H9 (cell line): ENCODE results near the gene RBL2. TPM values are rescaled to one million over a fixed set of nuclear protein-coding genes. Genes with fewer than 3 reads are reported as not detected.
"Not testable (repeated sequence)": the region's sequence is repeated elsewhere in the genome, so short reads cannot be mapped to it uniquely, and the experiment has no call there.

Experiments
- DNase-seq: peaks from one replicate; pipeline ENCODE4 v3.0.0-alpha.2; 2017
- H2AFZ ChIP-seq: one replicate; pipeline ENCODE4 v1.6.1; 2013; ENCODE audit warnings: mild to moderate bottlenecking, low read length, control low read depth, moderate library complexity
- H2AK5ac ChIP-seq: 2 replicates; pipeline ENCODE4 v1.6.1; 2013; ENCODE audit warnings: low read length, control low read depth, mixed read lengths; ENCODE audit not compliant: insufficient read length
- H2BK120ac ChIP-seq: one replicate; pipeline ENCODE4 v1.6.1; 2013; ENCODE audit warnings: low read depth, mild to moderate bottlenecking, low read length, control low read depth, inconsistent platforms; ENCODE audit not compliant: poor library complexity, severe bottlenecking
- H2BK12ac ChIP-seq: 2 replicates; pipeline ENCODE4 v1.6.1; 2013; ENCODE audit warnings: low read length, control low read depth, mixed read lengths, low read depth; ENCODE audit not compliant: insufficient read length
- H2BK15ac ChIP-seq: 2 replicates; pipeline ENCODE4 v1.6.1; 2013; ENCODE audit warnings: low read depth, low read length, control low read depth
- H2BK20ac ChIP-seq: one replicate; pipeline ENCODE4 v1.6.1; 2013; ENCODE audit warnings: low read depth, mild to moderate bottlenecking, low read length, control low read depth, inconsistent platforms; ENCODE audit not compliant: poor library complexity, severe bottlenecking
- H2BK5ac ChIP-seq: 2 replicates; pipeline ENCODE4 v1.6.1; 2013; ENCODE audit warnings: low read length, control low read depth, mixed read lengths; ENCODE audit not compliant: insufficient read length
- H3K14ac ChIP-seq: 2 replicates; pipeline ENCODE4 v1.6.1; 2013; ENCODE audit warnings: low read length, control low read depth; ENCODE audit not compliant: insufficient read depth
- H3K18ac ChIP-seq: 2 replicates; pipeline ENCODE4 v1.6.1; 2013; ENCODE audit warnings: low read depth, mild to moderate bottlenecking, mixed read lengths, low read length, control low read depth; ENCODE audit not compliant: insufficient read length
- H3K23ac ChIP-seq: 2 replicates; pipeline ENCODE4 v1.6.1; 2013; ENCODE audit warnings: low read length, control low read depth, mixed read lengths, low read depth; ENCODE audit not compliant: insufficient read length
- H3K23me2 ChIP-seq: 2 replicates; pipeline ENCODE4 v1.6.1; 2013; ENCODE audit warnings: low read depth, mild to moderate bottlenecking, mixed read lengths, low read length, control low read depth; ENCODE audit not compliant: insufficient read length, poor library complexity, severe bottlenecking
- H3K27ac ChIP-seq: 2 replicates; pipeline ENCODE4 v1.5.1; 2013; ENCODE audit warnings: low read length, control low read depth, mixed read lengths, low read depth; ENCODE audit not compliant: insufficient read length
- H3K27me3 ChIP-seq: 2 replicates; pipeline ENCODE4 v1.6.1; 2013; ENCODE audit warnings: low read length, control low read depth, inconsistent platforms; ENCODE audit not compliant: insufficient read depth
- H3K4ac ChIP-seq: 2 replicates; pipeline ENCODE4 v1.6.1; 2013; ENCODE audit warnings: low read depth, mild to moderate bottlenecking, control low read depth, inconsistent platforms, low read length, moderate library complexity
- H3K4me1 ChIP-seq: 2 replicates; pipeline ENCODE4 v1.6.1; 2013; ENCODE audit warnings: low read length, control low read depth, inconsistent platforms; ENCODE audit not compliant: insufficient read depth
- H3K4me2 ChIP-seq: 2 replicates; pipeline ENCODE4 v1.6.1; 2013; ENCODE audit warnings: low read length, control low read depth, mixed read lengths; ENCODE audit not compliant: insufficient read length, insufficient read depth
- H3K56ac ChIP-seq: 2 replicates; pipeline ENCODE4 v1.6.1; 2013; ENCODE audit warnings: low read depth, mild to moderate bottlenecking, mixed read lengths, low read length, control low read depth; ENCODE audit not compliant: insufficient read length
- H3K79me1 ChIP-seq: 2 replicates; pipeline ENCODE4 v1.6.1; 2013; ENCODE audit warnings: low read depth, mild to moderate bottlenecking, moderate library complexity, low read length, control low read depth, inconsistent platforms; ENCODE audit not compliant: insufficient read depth, poor library complexity, severe bottlenecking
- H3K79me2 ChIP-seq: 2 replicates; pipeline ENCODE4 v1.6.1; 2013; ENCODE audit warnings: low read length, control low read depth, inconsistent platforms; ENCODE audit not compliant: insufficient read depth
- H3K9ac ChIP-seq: 2 replicates; pipeline ENCODE4 v1.6.1; 2013; ENCODE audit warnings: low read length, control low read depth, mixed read lengths; ENCODE audit not compliant: insufficient read length; ENCODE audit errors: extremely low read depth
- H3K9me3 ChIP-seq: one replicate; pipeline ENCODE4 v1.6.1; 2013; ENCODE audit warnings: low read depth, low read length, inconsistent platforms; ENCODE audit not compliant: control insufficient read depth
- H3T11ph ChIP-seq: one replicate; pipeline ENCODE4 v1.6.1; 2013; ENCODE audit warnings: mild to moderate bottlenecking, low read length, control low read depth, inconsistent platforms
- H4K20me1 ChIP-seq: one replicate; pipeline ENCODE4 v1.6.1; 2013; ENCODE audit not compliant: control insufficient read depth, insufficient read length, insufficient read depth
- H4K5ac ChIP-seq: 2 replicates; pipeline ENCODE4 v1.6.1; 2013; ENCODE audit warnings: low read depth, mild to moderate bottlenecking, mixed read lengths, low read length, control low read depth; ENCODE audit not compliant: insufficient read length
- H4K8ac ChIP-seq: replicated peaks from 2 replicates; pipeline ENCODE4 v1.6.1; 2013; ENCODE audit warnings: low read length, control low read depth, mixed read lengths, low read depth; ENCODE audit not compliant: insufficient read length
- H4K91ac ChIP-seq: 2 replicates; pipeline ENCODE4 v1.6.1; 2013; ENCODE audit warnings: low read depth, mild to moderate bottlenecking, moderate library complexity, mixed read lengths, low read length, control low read depth; ENCODE audit not compliant: insufficient read length
- H3K27ac Mint-ChIP-seq, 3 experiments: 2 replicates in 2 of 3; 3 replicates in 1 of 3; pipeline ENCODE4 v1.8.0; 2020 to 2021; ENCODE audit warnings: mixed read lengths in 3 of 3, mild to moderate bottlenecking in 1 of 3, moderate library complexity in 1 of 3
- H3K27me3 Mint-ChIP-seq: 2 replicates; pipeline ENCODE4 v1.8.0; 2021; ENCODE audit warnings: low read depth, mild to moderate bottlenecking, moderate library complexity, mixed read lengths
- H3K36me3 Mint-ChIP-seq, 3 experiments: 2 replicates in 2 of 3; 3 replicates in 1 of 3; pipeline ENCODE4 v1.8.0; 2020 to 2021; ENCODE audit warnings: low read depth in 3 of 3, mixed read lengths in 3 of 3; ENCODE audit not compliant: insufficient read depth in 1 of 3
- H3K4me1 Mint-ChIP-seq, 2 experiments: 2 replicates each; pipeline ENCODE4 v1.8.0; 2020; ENCODE audit warnings: mixed read lengths in 2 of 2
- H3K4me3 Mint-ChIP-seq, 2 experiments: 2 replicates in 1 of 2; 3 replicates in 1 of 2; pipeline ENCODE4 v1.8.0; 2020 to 2021; ENCODE audit warnings: mild to moderate bottlenecking in 2 of 2, mixed read lengths in 2 of 2, moderate library complexity in 1 of 2
- H3K9me3 Mint-ChIP-seq, 2 experiments: 2 replicates in 1 of 2; 3 replicates in 1 of 2; pipeline ENCODE4 v1.8.0; 2020; ENCODE audit warnings: mild to moderate bottlenecking in 2 of 2, mixed read lengths in 2 of 2, moderate library complexity in 1 of 2
- WGBS: extraction: QIAGEN DNeasy Blood & Tissue Kit; methylation state at CpG from one replicate; pipeline ENCODE4 v1.1.7; 2013; ENCODE audit warnings: missing lambda C conversion rate, low lambda C conversion rate, mixed read lengths; ENCODE audit not compliant: insufficient read length; ENCODE audit errors: extremely low coverage; 5-methylcytosine and 5-hydroxymethylcytosine counted together
- total RNA-seq: library from RNA; stranded (reverse); gene quantifications from 2 replicates; pipeline ENCODE4 v1.2.1, GENCODE V29; 2021
- TF ChIP-seq, protein P1 (sequence below): fragments of 200-600 bp; sonication (generic); conservative IDR thresholded peaks from 3 replicates; pipeline ENCODE4 v1.8.0; 2021; ENCODE audit warnings: antibody characterized with exemption, mild to moderate bottlenecking

The RBL2 gene
- total RNA-seq, 1 experiment from 2014 or later = 17.3 TPM

DNA sequence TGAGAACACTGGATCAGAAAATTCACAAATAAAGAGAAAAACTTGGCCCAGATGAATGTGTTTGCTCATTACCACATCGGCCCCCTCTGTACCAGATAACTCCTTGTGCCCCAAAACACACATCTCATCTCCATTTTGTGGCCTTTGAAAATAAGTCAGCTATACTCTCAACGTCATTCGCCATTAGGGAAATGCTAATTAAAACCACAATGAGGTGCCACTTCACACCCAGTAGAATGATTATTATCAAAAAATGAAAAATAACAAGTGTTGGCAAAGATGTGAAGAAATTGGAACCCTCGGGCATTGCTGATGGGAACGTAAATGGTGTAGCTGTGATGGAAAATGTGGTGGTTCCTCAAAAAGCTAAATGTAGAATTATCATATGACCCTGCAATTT lies 103.4 kb downstream of the RBL2 start:
- Histone ChIP-seq H3K9me3 (no peaks in the 10 kb centered on the region), H4K8ac (no peak overlapping the region), H3T11ph (no peak overlapping the region), H2BK120ac (no peak overlapping the region), H2BK15ac (no peak overlapping the region), H4K5ac (no peak overlapping the region), H3K4ac (no peak overlapping the region), H2BK20ac (no peak overlapping the region), H4K20me1 (no peaks in the 10 kb centered on the region), H3K56ac (no peak overlapping the region), H3K79me1 (no peaks in the 10 kb centered on the region), H3K79me2 (no peaks in the 10 kb centered on the region), H2BK5ac (no peak overlapping the region), H4K91ac (no peak overlapping the region), H2AFZ (no peak overlapping the region), H3K27me3 (no peaks in the 10 kb centered on the region), H3K27ac (no peak overlapping the region), H2BK12ac (no peak overlapping the region), H3K9ac (no peak overlapping the region), H3K4me1 (no peaks in the 10 kb centered on the region), H3K23me2 (no peaks in the 10 kb centered on the region), H2AK5ac (no peak overlapping the region), H3K18ac (no peak overlapping the region), H3K23ac (no peak overlapping the region), H3K14ac (no peak overlapping the region), H3K4me2 (no peak overlapping the region)
- Mint-ChIP-seq H3K4me1 (peaks cover 12% of the 10 kb centered on the region in 2 experiments), H3K9me3 (peaks cover 11 to 15% of the 10 kb centered on the region in 2 experiments), H3K36me3 (peaks cover 2 to 10% (median 3%) of the 10 kb centered on the region in 3 experiments; a peak in 6 of 7 replicates), H3K27ac (no peak overlapping the region), H3K4me3 (no peak overlapping the region), H3K27me3 (peaks cover 2% of the 10 kb centered on the region)
- no peak for DNase-seq
- WGBS = no CpG with 5 or more reads among the region's 5 CpGs
- TF ChIP-seq, protein P1, sequence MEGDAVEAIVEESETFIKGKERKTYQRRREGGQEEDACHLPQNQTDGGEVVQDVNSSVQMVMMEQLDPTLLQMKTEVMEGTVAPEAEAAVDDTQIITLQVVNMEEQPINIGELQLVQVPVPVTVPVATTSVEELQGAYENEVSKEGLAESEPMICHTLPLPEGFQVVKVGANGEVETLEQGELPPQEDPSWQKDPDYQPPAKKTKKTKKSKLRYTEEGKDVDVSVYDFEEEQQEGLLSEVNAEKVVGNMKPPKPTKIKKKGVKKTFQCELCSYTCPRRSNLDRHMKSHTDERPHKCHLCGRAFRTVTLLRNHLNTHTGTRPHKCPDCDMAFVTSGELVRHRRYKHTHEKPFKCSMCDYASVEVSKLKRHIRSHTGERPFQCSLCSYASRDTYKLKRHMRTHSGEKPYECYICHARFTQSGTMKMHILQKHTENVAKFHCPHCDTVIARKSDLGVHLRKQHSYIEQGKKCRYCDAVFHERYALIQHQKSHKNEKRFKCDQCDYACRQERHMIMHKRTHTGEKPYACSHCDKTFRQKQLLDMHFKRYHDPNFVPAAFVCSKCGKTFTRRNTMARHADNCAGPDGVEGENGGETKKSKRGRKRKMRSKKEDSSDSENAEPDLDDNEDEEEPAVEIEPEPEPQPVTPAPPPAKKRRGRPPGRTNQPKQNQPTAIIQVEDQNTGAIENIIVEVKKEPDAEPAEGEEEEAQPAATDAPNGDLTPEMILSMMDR = no peak

DNA sequence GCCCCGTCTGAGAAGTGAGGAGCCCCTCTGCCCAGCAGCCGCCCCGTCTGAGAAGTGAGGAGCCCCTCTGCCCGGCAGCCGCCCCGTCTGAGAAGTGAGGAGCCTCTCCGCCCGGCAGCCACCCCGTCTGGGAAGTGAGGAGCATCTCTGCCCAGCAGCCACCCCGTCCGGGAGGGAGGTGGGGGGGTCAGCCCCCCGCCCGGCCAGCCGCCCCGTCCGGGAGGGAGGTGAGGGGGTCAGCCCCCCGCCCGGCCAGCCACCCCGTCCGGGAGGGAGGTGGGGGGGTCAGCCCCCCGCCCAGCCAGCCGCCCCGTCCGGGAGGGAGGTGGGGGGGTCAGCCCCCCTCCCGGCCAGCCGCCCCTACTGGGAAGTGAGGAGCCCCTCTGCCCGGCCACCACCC lies 105.1 kb downstream of the RBL2 start:
- not testable (repeated sequence) for H3K27ac ChIP-seq, H2BK12ac ChIP-seq, H4K91ac ChIP-seq, H2BK20ac ChIP-seq, H3K9me3 ChIP-seq, H3K14ac ChIP-seq, H4K20me1 ChIP-seq, DNase-seq, H3K4ac ChIP-seq, H3K79me1 ChIP-seq, H3K4me2 ChIP-seq, H3K27me3 ChIP-seq, H3K4me1 Mint-ChIP-seq, H3T11ph ChIP-seq, H2AFZ ChIP-seq, H3K27ac Mint-ChIP-seq, H2AK5ac ChIP-seq, H2BK15ac ChIP-seq, H3K23ac ChIP-seq, H2BK120ac ChIP-seq, H3K9ac ChIP-seq, H3K18ac ChIP-seq, H3K4me3 Mint-ChIP-seq, H3K27me3 Mint-ChIP-seq, H3K56ac ChIP-seq, H4K5ac ChIP-seq, H2BK5ac ChIP-seq, H3K23me2 ChIP-seq, H3K4me1 ChIP-seq, H4K8ac ChIP-seq, H3K79me2 ChIP-seq
- Mint-ChIP-seq H3K36me3 (peaks cover 2 to 10% (median 3%) of the 10 kb centered on the region in 3 experiments; a peak in 6 of 7 replicates), H3K9me3 (peaks cover 11 to 15% of the 10 kb centered on the region in 2 experiments)
- WGBS = no CpG with 5 or more reads among the region's 27 CpGs
